OCI-LY1 (cell line): Measurements from ENCODE around the gene ETV1.

ENCODE experiments used
- H2AFZ ChIP-seq: fragments of 200-600 bp; sonication (generic), shearing (Covaris generic); 2 replicates; pipeline ENCODE4 v1.6.0; 2014; ENCODE audit warnings: antibody characterized with exemption, mild to moderate bottlenecking, low read length
- H3F3A ChIP-seq: fragments of 200-600 bp; sonication (generic), shearing (Covaris generic); 2 replicates; pipeline ENCODE4 v1.6.0; 2014; ENCODE audit warnings: mild to moderate bottlenecking, antibody characterized with exemption, low read length, moderate library complexity; ENCODE audit not compliant: insufficient read depth
- H3K27ac ChIP-seq: fragments of 200-600 bp; sonication (generic); 2 replicates; pipeline ENCODE4 v1.5.1; 2014; ENCODE audit warnings: low read length, mixed run types, mild to moderate bottlenecking, low read depth; ENCODE audit not compliant: poor library complexity, severe bottlenecking
- H3K27me3 ChIP-seq: fragments of 200-600 bp; sonication (generic); 2 replicates; pipeline ENCODE4 v1.6.0; 2014; ENCODE audit warnings: antibody characterized with exemption, mild to moderate bottlenecking, low read length, moderate library complexity; ENCODE audit not compliant: insufficient read depth
- H3K36me3 ChIP-seq: fragments of 200-600 bp; sonication (generic); 2 replicates; pipeline ENCODE4 v1.6.1; 2014; ENCODE audit warnings: mild to moderate bottlenecking, antibody characterized with exemption, low read length, moderate library complexity, mixed read lengths; ENCODE audit not compliant: insufficient read depth
- H3K4me1 ChIP-seq: fragments of 200-600 bp; sonication (generic); 2 replicates; pipeline ENCODE4 v1.5.1; 2014; ENCODE audit warnings: mild to moderate bottlenecking, low read length, moderate library complexity; ENCODE audit not compliant: insufficient read depth, severe bottlenecking
- H3K4me2 ChIP-seq: fragments of 200-600 bp; sonication (generic), shearing (Covaris generic); 2 replicates; pipeline ENCODE4 v1.6.1; 2014; ENCODE audit warnings: low read length
- H3K4me3 ChIP-seq: fragments of 200-600 bp; sonication (generic); 2 replicates; pipeline ENCODE4 v1.5.1; 2014; ENCODE audit warnings: low read length, low read depth, mild to moderate bottlenecking, mixed read lengths; ENCODE audit not compliant: poor library complexity, severe bottlenecking
- H3K79me2 ChIP-seq: fragments of 200-600 bp; shearing (Covaris generic); 2 replicates; pipeline ENCODE4 v1.6.1; 2016; ENCODE audit warnings: mixed run types, low read length, mixed read lengths; ENCODE audit not compliant: insufficient read depth
- H3K9ac ChIP-seq: fragments of 200-600 bp; sonication (generic), shearing (Covaris generic); 2 replicates; pipeline ENCODE4 v1.6.1; 2014; ENCODE audit warnings: mild to moderate bottlenecking, low read length, mixed read lengths
- H3K9me2 ChIP-seq: fragments of 200-600 bp; sonication (generic), shearing (Covaris generic); 2 replicates; pipeline ENCODE4 v1.6.1; 2014; ENCODE audit warnings: low read depth, mild to moderate bottlenecking, low read length, mixed read lengths
- H3K9me3 ChIP-seq: fragments of 200-600 bp; shearing (Covaris generic); 2 replicates; pipeline ENCODE4 v1.6.1; 2014; ENCODE audit warnings: low read length, mixed read lengths
- H4K20me1 ChIP-seq: fragments of 200-600 bp; sonication (generic), shearing (Covaris generic); 2 replicates; pipeline ENCODE4 v1.6.0; 2016; ENCODE audit warnings: mild to moderate bottlenecking, low read length; ENCODE audit not compliant: insufficient read depth
- EZH2 ChIP-seq: fragments of 200-600 bp; sonication (generic), shearing (Covaris generic); IDR thresholded peaks from 2 replicates; pipeline ENCODE4 v1.8.0; 2017; ENCODE audit warnings: borderline replicate concordance, mixed run types, mild to moderate bottlenecking, antibody characterized with exemption, low read length, moderate library complexity, mixed read lengths
- TF ChIP-seq, protein P1 (sequence below): fragments of 200-600 bp; sonication (generic), shearing (Covaris generic); IDR thresholded peaks from 2 replicates; pipeline ENCODE4 v1.5.1; 2017; ENCODE audit warnings: mild to moderate bottlenecking, antibody characterized with exemption, low read length, moderate library complexity, mixed read lengths

ETV1 gene

DNA sequence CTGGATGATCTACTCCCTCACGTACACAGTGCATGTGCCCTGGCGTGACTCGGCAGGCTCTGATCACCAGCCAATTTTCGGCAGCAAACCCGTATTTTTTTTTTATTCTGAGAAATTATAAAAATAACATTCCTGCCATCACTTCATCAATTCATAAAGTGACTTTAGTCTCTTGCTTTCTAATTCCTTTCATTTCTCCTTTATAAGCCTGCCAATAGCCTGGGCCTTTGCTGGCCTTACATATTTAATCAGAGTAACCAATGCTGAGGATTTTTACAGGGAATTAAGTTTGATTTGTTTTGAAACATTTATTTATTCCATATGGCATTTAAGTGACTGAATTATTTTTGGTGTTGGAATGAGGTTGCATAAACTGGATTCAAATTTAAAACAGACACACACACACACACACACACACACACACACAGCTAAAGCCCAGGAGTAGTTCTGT lies 140.8 kb downstream of the ETV1 start:
- no peaks in the 10 kb centered on the region for H3F3A ChIP-seq
- no peak overlapping the region for H3K27ac ChIP-seq
- H3K9ac ChIP-seq: no peak overlapping the region
- no peaks in the 10 kb centered on the region for H3K9me3 ChIP-seq
- H3K79me2 ChIP-seq: no peaks in the 10 kb centered on the region
- H3K4me2 ChIP-seq: no peak overlapping the region
- H3K27me3 ChIP-seq: no peaks in the 10 kb centered on the region
- H3K36me3 ChIP-seq: no peaks in the 10 kb centered on the region
- no peak overlapping the region for H2AFZ ChIP-seq
- no peak overlapping the region for H3K4me3 ChIP-seq
- TF ChIP-seq EZH2: no peak
- TF ChIP-seq, protein P1, sequence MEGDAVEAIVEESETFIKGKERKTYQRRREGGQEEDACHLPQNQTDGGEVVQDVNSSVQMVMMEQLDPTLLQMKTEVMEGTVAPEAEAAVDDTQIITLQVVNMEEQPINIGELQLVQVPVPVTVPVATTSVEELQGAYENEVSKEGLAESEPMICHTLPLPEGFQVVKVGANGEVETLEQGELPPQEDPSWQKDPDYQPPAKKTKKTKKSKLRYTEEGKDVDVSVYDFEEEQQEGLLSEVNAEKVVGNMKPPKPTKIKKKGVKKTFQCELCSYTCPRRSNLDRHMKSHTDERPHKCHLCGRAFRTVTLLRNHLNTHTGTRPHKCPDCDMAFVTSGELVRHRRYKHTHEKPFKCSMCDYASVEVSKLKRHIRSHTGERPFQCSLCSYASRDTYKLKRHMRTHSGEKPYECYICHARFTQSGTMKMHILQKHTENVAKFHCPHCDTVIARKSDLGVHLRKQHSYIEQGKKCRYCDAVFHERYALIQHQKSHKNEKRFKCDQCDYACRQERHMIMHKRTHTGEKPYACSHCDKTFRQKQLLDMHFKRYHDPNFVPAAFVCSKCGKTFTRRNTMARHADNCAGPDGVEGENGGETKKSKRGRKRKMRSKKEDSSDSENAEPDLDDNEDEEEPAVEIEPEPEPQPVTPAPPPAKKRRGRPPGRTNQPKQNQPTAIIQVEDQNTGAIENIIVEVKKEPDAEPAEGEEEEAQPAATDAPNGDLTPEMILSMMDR: no peak
- no peaks in the 10 kb centered on the region for H4K20me1 ChIP-seq
- H3K4me1 ChIP-seq: peaks cover 21% of the 10 kb centered on the region
- H3K9me2 ChIP-seq: no peaks in the 10 kb centered on the region

DNA sequence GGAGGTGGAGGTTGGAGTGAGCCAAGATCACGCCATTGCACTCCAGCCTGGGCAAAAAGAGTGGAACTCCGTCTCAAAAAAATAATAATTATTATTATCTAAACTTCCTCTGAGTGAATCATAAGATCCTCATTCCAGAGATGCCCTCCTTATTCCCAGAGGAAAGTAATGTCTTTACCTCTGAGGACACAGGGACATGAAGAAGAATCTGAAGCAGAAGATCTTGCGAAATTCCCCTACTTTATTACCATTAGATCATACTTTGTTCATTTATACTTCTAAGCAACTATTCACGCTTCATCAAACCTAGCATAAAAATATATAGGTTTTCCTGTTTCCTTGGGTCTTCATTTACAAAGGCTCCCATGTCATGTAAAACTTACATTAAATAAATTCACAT lies 143.1 kb downstream of the ETV1 start:
- Histone ChIP-seq H3K4me3 (no peak overlapping the region), H3F3A (no peaks in the 10 kb centered on the region), H3K4me1 (peaks cover 20% of the 10 kb centered on the region), H4K20me1 (no peaks in the 10 kb centered on the region), H3K36me3 (no peaks in the 10 kb centered on the region), H3K27ac (no peak overlapping the region), H3K9ac (no peak overlapping the region), H3K9me3 (no peaks in the 10 kb centered on the region), H3K9me2 (no peaks in the 10 kb centered on the region), H3K79me2 (no peaks in the 10 kb centered on the region), H3K4me2 (no peak overlapping the region), H2AFZ (no peak overlapping the region), H3K27me3 (no peaks in the 10 kb centered on the region)
- TF ChIP-seq, protein P1: no peak
- no peak for TF ChIP-seq EZH2

DNA sequence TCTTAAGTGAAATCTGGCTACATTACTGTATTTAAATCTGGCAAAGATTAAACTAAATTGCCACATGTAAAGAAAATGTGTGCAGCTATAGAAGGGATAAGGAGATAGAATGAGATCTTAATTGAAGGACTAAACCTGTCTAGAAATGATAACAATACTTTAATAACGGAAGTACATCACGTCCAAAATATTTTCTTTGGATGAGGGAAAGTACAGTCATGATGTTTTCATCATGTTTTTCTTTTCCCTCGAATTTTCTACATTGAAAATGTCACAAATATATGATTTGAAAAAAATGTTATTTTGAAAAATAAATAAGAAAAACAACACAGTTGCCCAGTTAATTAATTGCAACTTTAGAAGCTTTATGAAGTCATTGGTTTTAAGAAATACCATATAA lies 143.9 kb downstream of the ETV1 start:
- H3K9me2 ChIP-seq: no peaks in the 10 kb centered on the region
- H3K79me2 ChIP-seq: no peaks in the 10 kb centered on the region
- peaks cover 12% of the 10 kb centered on the region for H3K4me1 ChIP-seq
- TF ChIP-seq, protein P1: no peak
- TF ChIP-seq EZH2: no peak
- no peak overlapping the region for H2AFZ ChIP-seq
- no peaks in the 10 kb centered on the region for H3K27me3 ChIP-seq
- H3F3A ChIP-seq: no peaks in the 10 kb centered on the region
- no peaks in the 10 kb centered on the region for H4K20me1 ChIP-seq
- no peak overlapping the region for H3K4me2 ChIP-seq
- no peaks in the 10 kb centered on the region for H3K36me3 ChIP-seq
- H3K27ac ChIP-seq: no peak overlapping the region
- H3K9ac ChIP-seq: no peak overlapping the region
- no peak overlapping the region for H3K4me3 ChIP-seq
- H3K9me3 ChIP-seq: no peaks in the 10 kb centered on the region
